Measurements from ENCODE around the gene SIGLEC15. TPM values are rescaled to one million over a fixed set of nuclear protein-coding genes. Genes with fewer than 3 reads are reported as not detected.
A peak's percentile ranks its signal among the peaks of the same experiment; 100 is the strongest.
"Not testable (repeated sequence)": the region's sequence is repeated elsewhere in the genome, so short reads cannot be mapped to it uniquely, and the experiment has no call there.

The SIGLEC15 gene
- total RNA-seq, 1 donor from 2014 or later = not detected

DNA sequence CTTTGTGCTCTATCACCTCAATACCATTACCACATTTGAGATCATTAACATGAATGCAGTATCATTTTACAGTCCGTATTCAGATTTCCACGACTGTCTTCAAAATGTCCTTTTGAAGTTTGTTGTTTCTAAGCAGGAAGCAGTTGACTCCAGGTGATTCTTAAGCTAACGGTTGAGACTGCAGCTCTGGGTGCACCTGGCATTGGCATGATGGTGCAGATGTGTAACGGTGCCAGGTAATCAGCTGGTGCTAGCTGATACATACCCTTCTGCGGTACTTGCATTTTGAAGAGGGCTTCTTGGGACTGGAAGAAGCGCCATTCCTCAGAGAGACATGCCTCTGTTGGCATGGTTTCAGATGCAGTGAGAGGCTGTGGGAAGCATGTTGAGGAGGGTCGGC, 19.5 kb downstream of the SIGLEC15 start:
- DNase-seq (ENCODE audit: low spot score in 2 of 2, unreplicated experiment in 2 of 2) = no peak
- H3K27ac Mint-ChIP-seq = no peak overlapping the region
- no peak overlapping the region for H3K4me3 Mint-ChIP-seq
- TF ChIP-seq, protein P1, sequence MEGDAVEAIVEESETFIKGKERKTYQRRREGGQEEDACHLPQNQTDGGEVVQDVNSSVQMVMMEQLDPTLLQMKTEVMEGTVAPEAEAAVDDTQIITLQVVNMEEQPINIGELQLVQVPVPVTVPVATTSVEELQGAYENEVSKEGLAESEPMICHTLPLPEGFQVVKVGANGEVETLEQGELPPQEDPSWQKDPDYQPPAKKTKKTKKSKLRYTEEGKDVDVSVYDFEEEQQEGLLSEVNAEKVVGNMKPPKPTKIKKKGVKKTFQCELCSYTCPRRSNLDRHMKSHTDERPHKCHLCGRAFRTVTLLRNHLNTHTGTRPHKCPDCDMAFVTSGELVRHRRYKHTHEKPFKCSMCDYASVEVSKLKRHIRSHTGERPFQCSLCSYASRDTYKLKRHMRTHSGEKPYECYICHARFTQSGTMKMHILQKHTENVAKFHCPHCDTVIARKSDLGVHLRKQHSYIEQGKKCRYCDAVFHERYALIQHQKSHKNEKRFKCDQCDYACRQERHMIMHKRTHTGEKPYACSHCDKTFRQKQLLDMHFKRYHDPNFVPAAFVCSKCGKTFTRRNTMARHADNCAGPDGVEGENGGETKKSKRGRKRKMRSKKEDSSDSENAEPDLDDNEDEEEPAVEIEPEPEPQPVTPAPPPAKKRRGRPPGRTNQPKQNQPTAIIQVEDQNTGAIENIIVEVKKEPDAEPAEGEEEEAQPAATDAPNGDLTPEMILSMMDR (IDR thresholded peaks at IDR 0.05; ENCODE audit: unreplicated experiment) = no peak
- peaks cover 6% of the 10 kb centered on the region for H3K36me3 Mint-ChIP-seq
- no peaks in the 10 kb centered on the region for H3K4me1 Mint-ChIP-seq
- H3K27me3 Mint-ChIP-seq (ENCODE audit: low read depth) = peaks cover 17% of the 10 kb centered on the region
- H3K9me3 Mint-ChIP-seq = no peaks in the 10 kb centered on the region

DNA sequence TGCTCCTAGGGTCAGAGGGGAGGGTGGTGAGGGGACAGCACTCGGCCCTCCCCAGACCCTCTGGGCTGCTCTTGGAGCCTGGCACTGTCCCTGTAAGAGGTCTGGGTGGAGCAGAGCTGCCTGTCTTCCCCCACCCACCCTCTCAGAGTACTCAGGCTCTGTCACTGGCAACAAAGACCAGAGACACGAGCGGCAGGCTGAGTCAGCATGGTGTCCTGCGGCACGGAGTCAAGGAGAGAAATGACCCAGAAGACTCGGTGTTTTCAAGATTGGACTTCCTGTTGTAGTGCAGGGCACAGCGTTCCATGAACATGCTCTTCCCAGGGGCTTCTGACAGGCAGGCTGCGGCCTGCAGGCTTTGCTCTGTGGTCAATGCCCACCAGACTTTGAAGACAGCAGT, 19.9 kb downstream of the SIGLEC15 start:
- peaks cover 13% of the 10 kb centered on the region for H3K27me3 Mint-ChIP-seq (ENCODE audit: low read depth)
- no peaks in the 10 kb centered on the region for H3K4me1 Mint-ChIP-seq
- TF ChIP-seq, protein P1 (IDR thresholded peaks at IDR 0.05; ENCODE audit: unreplicated experiment) = no peak
- no peak overlapping the region for H3K4me3 Mint-ChIP-seq
- H3K9me3 Mint-ChIP-seq = no peaks in the 10 kb centered on the region
- H3K27ac Mint-ChIP-seq = no peak overlapping the region
- peaks cover 10% of the 10 kb centered on the region for H3K36me3 Mint-ChIP-seq
- DNase-seq (ENCODE audit: low spot score in 2 of 2, unreplicated experiment in 2 of 2) = no peak

DNA sequence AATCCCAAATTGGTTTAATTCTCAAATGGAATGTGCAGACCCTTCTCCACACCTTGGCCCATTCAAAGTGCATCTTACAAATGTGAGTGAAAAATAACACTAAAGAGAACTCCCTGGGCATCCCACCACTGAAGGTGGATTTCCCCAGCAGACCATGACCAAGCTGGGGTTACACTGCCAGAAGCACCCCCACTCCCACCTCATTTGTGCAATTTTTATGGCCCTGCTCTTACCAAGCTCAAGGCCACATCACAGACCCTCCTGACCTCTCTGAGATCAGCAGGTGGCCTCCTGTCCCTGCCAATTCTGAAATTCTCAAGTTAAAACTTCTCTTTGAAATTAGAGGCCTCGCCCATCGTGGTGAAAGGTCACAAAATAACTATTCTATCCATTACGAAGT, 21.6 kb downstream of the SIGLEC15 start:
- peaks cover 6% of the 10 kb centered on the region for H3K4me1 Mint-ChIP-seq
- H3K27ac Mint-ChIP-seq = no peak overlapping the region
- peaks cover 16% of the 10 kb centered on the region for H3K36me3 Mint-ChIP-seq
- H3K27me3 Mint-ChIP-seq (ENCODE audit: low read depth) = no peaks in the 10 kb centered on the region
- TF ChIP-seq, protein P1 (IDR thresholded peaks at IDR 0.05; ENCODE audit: unreplicated experiment) = no peak
- H3K4me3 Mint-ChIP-seq = no peak overlapping the region
- no peaks in the 10 kb centered on the region for H3K9me3 Mint-ChIP-seq
- DNase-seq (ENCODE audit: low spot score in 2 of 2, unreplicated experiment in 2 of 2) = no peak

DNA sequence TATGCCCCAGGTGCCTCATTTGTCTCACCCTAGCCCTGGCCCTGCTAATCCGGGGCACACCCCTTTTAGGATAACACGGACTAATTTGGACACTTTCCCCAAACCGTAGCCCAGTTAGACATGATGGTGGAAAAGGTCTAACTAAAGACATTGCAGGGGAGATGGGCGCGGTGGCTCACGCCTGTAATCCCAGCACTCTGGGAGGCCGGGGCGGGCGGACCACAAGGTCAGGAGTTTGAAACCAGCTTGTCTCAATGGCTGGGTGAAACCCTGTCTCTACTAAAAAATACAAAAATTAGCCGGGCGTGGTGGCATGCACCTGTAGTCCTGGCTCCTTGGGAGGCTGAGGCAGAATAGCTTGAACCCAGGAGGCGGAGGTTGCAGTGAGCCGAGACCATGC, 23.2 kb downstream of the SIGLEC15 start:
- not testable (repeated sequence) for H3K4me3 Mint-ChIP-seq; H3K27ac Mint-ChIP-seq; H3K4me1 Mint-ChIP-seq; DNase-seq (ENCODE audit: low spot score in 2 of 2, unreplicated experiment in 2 of 2); H3K9me3 Mint-ChIP-seq; H3K27me3 Mint-ChIP-seq (ENCODE audit: low read depth)
- peaks cover 21% of the 10 kb centered on the region for H3K36me3 Mint-ChIP-seq

DNA sequence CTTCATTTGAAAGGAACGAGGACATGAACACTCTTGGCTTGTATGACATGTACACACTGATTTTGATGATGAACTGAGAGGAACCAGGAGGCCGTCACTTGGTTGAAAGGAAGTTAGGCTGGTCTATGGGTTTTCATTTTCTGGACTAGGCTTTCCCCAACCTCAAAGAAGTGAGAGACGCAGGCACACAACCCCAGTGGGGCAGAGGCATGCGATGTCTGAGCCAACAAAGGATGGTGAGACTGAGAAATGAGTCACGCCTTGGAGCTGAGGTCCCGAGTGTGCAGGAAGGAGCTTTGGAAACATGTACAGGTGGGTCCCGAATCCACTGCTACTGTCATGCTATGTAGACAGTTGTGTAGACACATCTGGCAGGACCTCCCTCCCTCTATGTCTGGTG, 24.1 kb downstream of the SIGLEC15 start:
- Mint-ChIP-seq H3K27ac (no peak overlapping the region), H3K4me3 (no peak overlapping the region), H3K4me1 (peaks cover 6% of the 10 kb centered on the region), H3K27me3 (ENCODE audit: low read depth) (no peaks in the 10 kb centered on the region), H3K9me3 (no peaks in the 10 kb centered on the region), H3K36me3 (peaks cover 21% of the 10 kb centered on the region)
- DNase-seq (ENCODE audit: low spot score in 2 of 2, unreplicated experiment in 2 of 2) = no peak
- TF ChIP-seq, protein P1 (IDR thresholded peaks at IDR 0.05; ENCODE audit: unreplicated experiment) = no peak

DNA sequence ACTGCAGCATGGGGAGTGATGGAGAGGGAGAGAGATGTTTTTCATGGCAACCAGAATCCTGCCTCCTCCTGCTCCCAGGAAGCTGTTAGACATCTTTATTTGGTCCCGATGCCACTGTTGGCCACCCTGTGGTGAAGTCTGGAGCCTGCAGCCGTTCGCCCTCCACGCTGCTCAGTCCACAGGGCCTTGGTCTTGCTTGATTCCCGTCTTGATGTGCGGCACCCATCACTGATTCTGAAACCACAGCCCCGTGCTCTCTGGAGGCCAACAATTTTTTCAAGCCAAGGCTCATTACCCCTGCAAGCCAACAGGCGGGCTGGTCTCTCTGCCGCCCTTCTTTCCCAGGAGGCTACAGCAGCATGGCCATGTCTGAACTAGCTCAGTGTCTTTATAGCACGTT, 24.5 kb downstream of the SIGLEC15 start:
- no peak for DNase-seq (ENCODE audit: low spot score in 2 of 2, unreplicated experiment in 2 of 2)
- no peak overlapping the region for H3K27ac Mint-ChIP-seq
- H3K4me1 Mint-ChIP-seq = peaks cover 6% of the 10 kb centered on the region
- H3K27me3 Mint-ChIP-seq (ENCODE audit: low read depth) = no peaks in the 10 kb centered on the region
- H3K36me3 Mint-ChIP-seq = peaks cover 22% of the 10 kb centered on the region
- no peaks in the 10 kb centered on the region for H3K9me3 Mint-ChIP-seq
- TF ChIP-seq, protein P1 (IDR thresholded peaks at IDR 0.05; ENCODE audit: unreplicated experiment) = peak; percentile 21
- H3K4me3 Mint-ChIP-seq = no peak overlapping the region

All from mesothelial cell of epicardium (in vitro differentiated cells).